ENCODE data around the gene PKDCC.

Gene PKDCC

DNA sequence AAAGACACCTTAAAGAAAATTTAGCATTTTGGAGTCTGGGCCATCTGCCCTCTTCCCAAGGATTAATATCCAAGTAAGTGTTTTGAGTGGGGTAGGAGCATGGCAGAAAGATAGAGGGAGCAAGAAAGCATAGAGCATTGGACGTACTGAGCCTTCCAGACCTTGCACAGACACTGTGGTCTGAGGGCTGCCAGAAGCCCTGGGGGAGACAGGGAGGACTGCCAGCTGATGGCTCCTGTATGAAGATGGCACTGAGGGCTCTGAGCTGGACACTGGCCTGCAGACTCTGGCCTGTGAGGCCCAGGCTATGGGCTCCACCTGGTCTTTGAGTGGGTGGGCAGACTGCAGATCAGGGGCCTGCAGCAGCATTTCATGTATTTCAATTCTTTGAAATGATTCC is 2.9 kb upstream of the PKDCC start:
- no peaks in the 10 kb centered on the region; the same call in 1 of the 2 replicates for H3K27me3 ChIP-seq (replicated peaks; ENCODE audit: control insufficient read depth, insufficient read depth, low read length)
- no peak for DNase-seq (ENCODE audit: extremely low read depth, insufficient read length)
- TF ChIP-seq, protein P1, sequence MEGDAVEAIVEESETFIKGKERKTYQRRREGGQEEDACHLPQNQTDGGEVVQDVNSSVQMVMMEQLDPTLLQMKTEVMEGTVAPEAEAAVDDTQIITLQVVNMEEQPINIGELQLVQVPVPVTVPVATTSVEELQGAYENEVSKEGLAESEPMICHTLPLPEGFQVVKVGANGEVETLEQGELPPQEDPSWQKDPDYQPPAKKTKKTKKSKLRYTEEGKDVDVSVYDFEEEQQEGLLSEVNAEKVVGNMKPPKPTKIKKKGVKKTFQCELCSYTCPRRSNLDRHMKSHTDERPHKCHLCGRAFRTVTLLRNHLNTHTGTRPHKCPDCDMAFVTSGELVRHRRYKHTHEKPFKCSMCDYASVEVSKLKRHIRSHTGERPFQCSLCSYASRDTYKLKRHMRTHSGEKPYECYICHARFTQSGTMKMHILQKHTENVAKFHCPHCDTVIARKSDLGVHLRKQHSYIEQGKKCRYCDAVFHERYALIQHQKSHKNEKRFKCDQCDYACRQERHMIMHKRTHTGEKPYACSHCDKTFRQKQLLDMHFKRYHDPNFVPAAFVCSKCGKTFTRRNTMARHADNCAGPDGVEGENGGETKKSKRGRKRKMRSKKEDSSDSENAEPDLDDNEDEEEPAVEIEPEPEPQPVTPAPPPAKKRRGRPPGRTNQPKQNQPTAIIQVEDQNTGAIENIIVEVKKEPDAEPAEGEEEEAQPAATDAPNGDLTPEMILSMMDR (IDR thresholded peaks at IDR 0.05; ENCODE audit: insufficient read depth, low read length, poor library complexity, severe bottlenecking) = no peak

DNA sequence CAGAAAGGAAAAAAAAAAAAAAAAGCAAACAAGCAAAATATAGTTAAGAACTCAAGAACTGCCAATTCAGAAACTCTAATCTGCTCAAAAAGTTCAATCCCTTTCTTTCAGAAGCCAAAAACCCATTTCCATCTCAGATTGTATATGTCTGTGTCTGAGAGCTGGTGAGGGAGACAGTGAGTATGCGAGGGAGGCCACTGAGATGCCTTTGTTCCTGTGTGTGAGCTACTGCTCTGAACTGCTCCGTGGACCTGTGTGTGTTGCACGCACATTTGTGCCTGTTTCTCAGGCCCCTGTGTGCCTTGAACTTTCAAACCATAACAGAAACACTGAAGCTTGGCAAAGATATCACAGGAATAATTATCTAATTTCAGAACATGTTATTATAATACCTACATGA is 2.5 kb upstream of the PKDCC start:
- Histone ChIP-seq H3K27me3 (replicated peaks; ENCODE audit: control insufficient read depth, insufficient read depth, low read length) (no peaks in the 10 kb centered on the region; the same call in 1 of the 2 replicates), H3K4me3 (replicated peaks; ENCODE audit: low read depth, low read length) (no peak overlapping the region), H3K36me3 (ENCODE audit: control insufficient read depth, insufficient read depth, low read length) (no peaks in the 10 kb centered on the region)
- no peak for DNase-seq (ENCODE audit: extremely low read depth, insufficient read length)
- TF ChIP-seq, protein P1 (IDR thresholded peaks at IDR 0.05; ENCODE audit: insufficient read depth, low read length, poor library complexity, severe bottlenecking) = no peak

More for the DNA sequence above, 2.9 kb upstream of the PKDCC start:
- Histone ChIP-seq H3K4me3 (replicated peaks; ENCODE audit: low read depth, low read length) (no peak overlapping the region), H3K36me3 (ENCODE audit: control insufficient read depth, insufficient read depth, low read length) (no peaks in the 10 kb centered on the region)

DNA sequence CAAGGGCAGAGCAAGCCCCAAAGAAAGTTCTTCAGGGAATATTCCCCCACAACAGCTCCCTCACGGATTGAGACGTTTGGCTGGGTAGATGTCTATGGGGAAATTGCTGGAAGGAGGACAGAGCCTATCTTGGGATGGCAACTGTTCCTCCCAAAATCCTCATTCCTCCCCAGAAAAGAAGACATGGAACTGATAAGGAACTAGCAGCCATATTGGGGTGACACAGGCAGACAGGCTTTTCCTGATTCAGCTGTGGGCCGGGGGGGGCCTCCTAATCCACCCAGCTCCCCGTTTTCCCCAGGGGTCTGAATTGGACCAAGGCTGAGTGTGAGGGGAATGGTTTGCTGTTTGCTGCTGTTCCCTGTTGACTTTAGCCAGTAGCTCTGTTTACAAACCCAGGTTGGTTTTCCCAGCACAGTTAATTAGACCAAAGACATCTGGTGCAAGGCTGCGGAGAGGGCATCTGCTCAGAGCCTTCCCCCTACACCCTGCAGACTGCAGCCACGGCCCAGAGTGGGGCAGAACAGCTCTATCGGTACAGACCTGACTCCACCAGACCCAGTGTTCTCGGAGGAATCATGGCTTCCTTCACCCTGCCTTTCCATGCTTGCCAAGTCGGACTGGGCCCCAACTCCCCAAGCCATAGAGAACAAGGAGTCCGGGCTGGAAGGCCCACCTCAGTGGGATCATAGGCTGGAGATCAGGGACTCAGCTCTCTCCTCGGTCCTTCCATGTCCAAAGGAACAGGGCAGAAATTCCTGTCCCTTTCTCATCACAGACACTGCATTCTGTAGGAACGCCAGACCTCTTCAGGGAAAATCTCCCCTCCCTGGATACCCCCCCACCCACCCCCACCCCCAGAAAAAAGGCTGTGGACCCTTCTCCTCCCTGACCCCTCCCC is 1.7 kb upstream of the PKDCC start:
- Histone ChIP-seq H3K27me3 (replicated peaks; ENCODE audit: control insufficient read depth, insufficient read depth, low read length) (no peaks in the 10 kb centered on the region; the same call in 1 of the 2 replicates), H3K36me3 (ENCODE audit: control insufficient read depth, insufficient read depth, low read length) (no peaks in the 10 kb centered on the region), H3K4me3 (replicated peaks; ENCODE audit: low read depth, low read length) (no peak overlapping the region)
- DNase-seq (ENCODE audit: extremely low read depth, insufficient read length) = no peak
- TF ChIP-seq, protein P1 (IDR thresholded peaks at IDR 0.05; ENCODE audit: insufficient read depth, low read length, poor library complexity, severe bottlenecking) = no peak

DNA sequence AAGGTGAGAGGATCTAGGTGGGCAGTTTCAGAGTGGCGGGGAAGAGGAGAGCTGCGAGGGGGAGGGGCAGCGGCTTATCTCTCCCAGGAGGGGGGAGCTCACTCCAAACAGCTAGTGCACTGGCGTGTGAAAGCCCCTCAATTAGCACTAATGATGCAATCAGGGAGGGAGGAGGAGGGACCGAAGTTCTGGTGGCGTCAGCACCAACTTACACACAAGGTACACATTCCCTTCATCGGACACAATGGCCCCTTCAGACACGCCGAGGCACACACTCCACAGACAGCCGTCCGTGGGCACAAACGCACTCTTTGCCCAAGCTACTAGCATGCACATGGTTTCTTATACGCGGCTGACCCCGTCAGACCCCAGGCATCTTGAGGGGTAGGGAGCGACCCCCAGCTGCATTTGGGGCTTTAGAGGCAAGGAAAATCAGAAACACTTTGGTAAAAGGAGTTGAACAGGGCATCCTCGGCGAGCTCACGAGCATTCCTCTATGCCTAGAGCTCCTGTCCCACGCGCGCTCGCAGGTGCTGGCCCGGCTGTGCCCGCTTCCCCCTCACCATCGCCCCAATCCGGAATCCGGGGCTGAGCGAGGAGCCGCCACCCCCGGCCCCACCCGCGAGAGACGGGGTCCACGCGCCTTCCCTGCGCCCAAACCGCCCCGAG is 868 bp upstream of the PKDCC start:
- no peak for DNase-seq (ENCODE audit: extremely low read depth, insufficient read length)
- TF ChIP-seq, protein P1 (IDR thresholded peaks at IDR 0.05; ENCODE audit: insufficient read depth, low read length, poor library complexity, severe bottlenecking) = no peak
- Histone ChIP-seq H3K4me3 (replicated peaks; ENCODE audit: low read depth, low read length) (peak overlapping the region; percentile 49), H3K27me3 (replicated peaks; ENCODE audit: control insufficient read depth, insufficient read depth, low read length) (no peaks in the 10 kb centered on the region; the same call in 1 of the 2 replicates), H3K36me3 (ENCODE audit: control insufficient read depth, insufficient read depth, low read length) (no peaks in the 10 kb centered on the region)

DNA sequence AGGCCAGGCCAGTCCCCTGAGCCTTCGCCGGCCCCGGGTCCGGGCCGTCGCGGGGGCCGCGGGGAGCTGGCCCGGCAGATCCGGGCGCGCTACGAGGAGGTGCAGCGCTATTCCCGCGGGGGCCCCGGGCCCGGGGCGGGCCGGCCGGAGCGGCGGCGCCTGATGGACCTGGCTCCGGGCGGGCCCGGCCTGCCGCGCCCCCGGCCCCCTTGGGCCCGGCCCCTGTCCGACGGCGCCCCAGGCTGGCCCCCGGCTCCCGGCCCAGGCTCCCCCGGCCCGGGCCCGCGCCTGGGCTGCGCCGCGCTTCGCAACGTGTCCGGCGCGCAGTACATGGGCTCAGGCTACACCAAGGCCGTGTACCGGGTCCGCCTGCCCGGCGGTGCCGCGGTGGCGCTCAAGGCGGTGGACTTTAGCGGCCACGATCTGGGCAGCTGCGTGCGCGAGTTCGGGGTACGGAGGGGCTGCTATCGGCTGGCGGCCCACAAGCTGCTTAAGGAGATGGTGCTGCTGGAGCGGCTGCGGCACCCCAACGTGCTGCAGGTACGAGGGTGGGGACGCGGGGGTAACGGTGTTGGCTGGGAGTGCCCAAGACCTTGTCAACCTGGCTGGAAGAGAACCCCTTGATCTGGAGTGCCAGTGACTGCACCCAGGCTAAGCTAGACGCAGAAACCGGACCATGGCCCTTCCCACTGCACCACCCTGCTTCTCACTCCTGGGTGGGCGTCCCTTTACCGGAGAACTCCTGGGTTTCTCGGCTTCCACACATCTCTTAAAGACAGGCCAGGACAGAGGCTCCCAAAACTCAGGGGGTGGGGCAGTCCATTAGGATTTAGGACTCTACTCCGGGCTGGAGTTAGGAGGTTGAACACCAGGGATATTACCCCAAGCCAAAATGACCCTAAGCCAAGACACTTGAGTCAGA is 739 bp downstream of the PKDCC start:
- H3K27me3 ChIP-seq (replicated peaks; ENCODE audit: control insufficient read depth, insufficient read depth, low read length) = no peaks in the 10 kb centered on the region; the same call in none of the 2 replicates
- no peak for DNase-seq (ENCODE audit: extremely low read depth, insufficient read length)
- TF ChIP-seq, protein P1 (IDR thresholded peaks at IDR 0.05; ENCODE audit: insufficient read depth, low read length, poor library complexity, severe bottlenecking) = no peak
- H3K36me3 ChIP-seq (ENCODE audit: control insufficient read depth, insufficient read depth, low read length) = no peaks in the 10 kb centered on the region
- peak overlapping the region; percentile 26 for H3K4me3 ChIP-seq (replicated peaks; ENCODE audit: low read depth, low read length)
